ENCODE measurements around the gene DNAH7. TPM values are rescaled to one million over a fixed set of nuclear protein-coding genes. Genes with fewer than 3 reads are reported as not detected.
"Not testable (repeated sequence)": the region's sequence is repeated elsewhere in the genome, so short reads cannot be mapped to it uniquely, and the experiment has no call there.

DNAH7 gene
- total RNA-seq: 1 to 10 TPM; 2.6 to 5.5 TPM
- long read RNA-seq: 0 reads

GRCh38 chr2:196068271-196069209 lies at the start of gene DNAH7:
TSS of gene DNAH7 (minus strand) at chr2:196068837. CDS start at chr2:196068711, 126 bp downstream.
- intact Hi-C loops (cut with DNase I, micrococcal nuclease): loop anchor here in 1 of 2 donors (5.0 kb wide), 1 partner anchor 406 kb away; no protein-coding TSS in a partner anchor
- ATAC-seq (peak; percentile 96), DNase-seq (peak; percentile 91 to 93)

- DNase-seq (no peak), ATAC-seq (no peak)
- intact Hi-C loops (cut with DNase I, micrococcal nuclease): no loop called here
Measured at GRCh38 chr2:196117214-196117705, 48.6 kb upstream of the DNAH7 start.

GRCh38 chr2:196113061-196113974 lies 44.7 kb upstream of the DNAH7 start:
- ATAC-seq (no peak), DNase-seq (no peak)
- intact Hi-C loops (cut with DNase I, micrococcal nuclease): no loop called here

GRCh38 chr2:196112418-196113034 lies 43.9 kb upstream of the DNAH7 start:
- ATAC-seq: no peak
- intact Hi-C loops (cut with DNase I, micrococcal nuclease): no loop called here
- DNase-seq: no peak

- no peak for DNase-seq
- no peak for ATAC-seq
- intact Hi-C loops (cut with DNase I, micrococcal nuclease): no loop called here
Measured at GRCh38 chr2:196108604-196109003, 40.0 kb upstream of the DNAH7 start.

- DNase-seq (no peak), ATAC-seq (no peak)
- intact Hi-C loops (cut with DNase I, micrococcal nuclease): no loop called here
Measured at GRCh38 chr2:196105951-196106350, 37.3 kb upstream of the DNAH7 start.

- intact Hi-C loops (cut with DNase I, micrococcal nuclease): no loop called here
- ATAC-seq (no peak), DNase-seq (no peak)
Measured at GRCh38 chr2:196104066-196104465, 35.4 kb upstream of the DNAH7 start.

- intact Hi-C loops (cut with DNase I, micrococcal nuclease): no loop called here
- ATAC-seq: no peak
Measured at GRCh38 chr2:196103626-196104025, 35.0 kb upstream of the DNAH7 start.

GRCh38 chr2:196101325-196101991 lies 32.8 kb upstream of the DNAH7 start:
- intact Hi-C loops (cut with DNase I, micrococcal nuclease): no loop called here
- DNase-seq (no peak), ATAC-seq (peak; percentile 80)

More at GRCh38 chr2:196103626-196104025, 35.0 kb upstream of the DNAH7 start:
- no peak for DNase-seq

- intact Hi-C loops (cut with DNase I, micrococcal nuclease): no loop called here
- DNase-seq (no peak), ATAC-seq (peak; percentile 31)
Measured at GRCh38 chr2:196099916-196100315, 31.3 kb upstream of the DNAH7 start.

- DNase-seq (no peak), ATAC-seq (no peak)
- intact Hi-C loops (cut with DNase I, micrococcal nuclease): no loop called here
Measured at GRCh38 chr2:196097864-196098660, 29.4 kb upstream of the DNAH7 start.

GRCh38 chr2:196096982-196097745 lies 28.5 kb upstream of the DNAH7 start:
- intact Hi-C loops (cut with DNase I, micrococcal nuclease): no loop called here
- DNase-seq (no peak), ATAC-seq (peak; percentile 78)

- peak; percentile 58 for ATAC-seq
- intact Hi-C loops (cut with DNase I, micrococcal nuclease): no loop called here
- no peak for DNase-seq
Measured at GRCh38 chr2:196096264-196096663, 27.6 kb upstream of the DNAH7 start.

- ATAC-seq: not testable (repeated sequence)
- peak in 1 of 2 donors; percentile 13 for DNase-seq
- intact Hi-C loops (cut with DNase I, micrococcal nuclease): loop anchor here in 1 of 2 donors (10.0 kb wide), 1 partner anchor 245 kb away; no protein-coding TSS in a partner anchor
Measured at GRCh38 chr2:196089448-196089847, 20.8 kb upstream of the DNAH7 start.

- intact Hi-C loops (cut with DNase I, micrococcal nuclease): loop anchor here in 1 of 2 donors (10.0 kb wide), 1 partner anchor 247 kb away; no protein-coding TSS in a partner anchor
- ATAC-seq (peak; percentile 89), DNase-seq (peak; percentile 38 to 57)
Measured at GRCh38 chr2:196088203-196088602, 19.6 kb upstream of the DNAH7 start.

- DNase-seq (no peak), ATAC-seq (no peak)
- intact Hi-C loops (cut with DNase I, micrococcal nuclease): loop anchor here in 1 of 2 donors (10.0 kb wide), 1 partner anchor 248 kb away; no protein-coding TSS in a partner anchor
Measured at GRCh38 chr2:196086517-196087368, 18.1 kb upstream of the DNAH7 start.
